Keratinocyte (primary cell): ENCODE results near the gene PTBP3. TPM values are rescaled to one million over a fixed set of nuclear protein-coding genes. Genes with fewer than 3 reads are reported as not detected.

Source experiments
- DNase-seq: peaks from one replicate; pipeline ENCODE4 v3.0.0-alpha.2; 2011; ENCODE audit warnings: low read depth, missing footprints, low spot score
- FAIRE-seq: peaks from 2 replicates; lab custom pipeline; 2011; peaks lifted over from hg19 to GRCh38; lab: Jason Lieb, UNC
- H2AFZ ChIP-seq: 2 replicates; pipeline ENCODE4 v1.6.0; 2012; ENCODE audit warnings: low read length, control low read depth, inconsistent platforms; ENCODE audit not compliant: control insufficient read depth
- H3K27ac ChIP-seq: 2 replicates; pipeline ENCODE4 v1.5.1; 2011; ENCODE audit warnings: low read length; ENCODE audit not compliant: control insufficient read depth, insufficient read depth
- H3K27me3 ChIP-seq: 3 replicates; pipeline ENCODE4 v1.6.0; 2011; ENCODE audit warnings: low read length; ENCODE audit not compliant: control insufficient read depth, insufficient read depth; ENCODE audit errors: extremely low read depth
- H3K36me3 ChIP-seq, 2 experiments: 2 replicates in 1 of 2; 3 replicates in 1 of 2; pipeline ENCODE4 v1.5.1; 2011; ENCODE audit warnings: low read length in 2 of 2, mild to moderate bottlenecking in 1 of 2; ENCODE audit not compliant: control insufficient read depth in 2 of 2, insufficient read depth in 2 of 2; ENCODE audit errors: extremely low read depth in 1 of 2
- H3K4me1 ChIP-seq: 3 replicates; pipeline ENCODE4 v1.5.1; 2011; ENCODE audit warnings: low read length; ENCODE audit not compliant: control insufficient read depth, insufficient read depth; ENCODE audit errors: extremely low read depth
- H3K4me2 ChIP-seq: 3 replicates; pipeline ENCODE4 v1.6.0; 2011; ENCODE audit warnings: low read depth, low read length; ENCODE audit not compliant: control insufficient read depth, insufficient read depth; ENCODE audit errors: extremely low read depth
- H3K4me3 ChIP-seq, 3 experiments: fragments of 200-600 bp in 1 of 3; sonication (generic) in 1 of 3; 2 replicates in 2 of 3; 3 replicates in 1 of 3; pipeline ENCODE4 v1.5.1; 2011 to 2016; ENCODE audit warnings: low read length in 3 of 3, mild to moderate bottlenecking in 3 of 3, control low read depth in 2 of 3, inconsistent platforms in 1 of 3, low read depth in 1 of 3, mixed read lengths in 1 of 3, mixed run types in 1 of 3, moderate library complexity in 1 of 3; ENCODE audit not compliant: control insufficient read depth in 2 of 3, insufficient read depth in 2 of 3; ENCODE audit errors: extremely low read depth in 1 of 3
- H3K79me2 ChIP-seq: 2 replicates; pipeline ENCODE4 v1.6.0; 2012; ENCODE audit warnings: low read length; ENCODE audit not compliant: control insufficient read depth, insufficient read depth
- H3K9ac ChIP-seq: 3 replicates; pipeline ENCODE4 v1.6.0; 2011; ENCODE audit warnings: low read length; ENCODE audit not compliant: control insufficient read depth, insufficient read depth; ENCODE audit errors: extremely low read depth
- H3K9me1 ChIP-seq: 3 replicates; pipeline ENCODE4 v1.6.0; 2011; ENCODE audit warnings: low read length; ENCODE audit not compliant: control insufficient read depth, insufficient read depth; ENCODE audit errors: extremely low read depth
- H3K9me3 ChIP-seq: 2 replicates; pipeline ENCODE4 v1.5.1; 2012; ENCODE audit warnings: low read depth, low read length; ENCODE audit not compliant: control insufficient read depth
- H4K20me1 ChIP-seq: 3 replicates; pipeline ENCODE4 v1.6.0; 2011; ENCODE audit warnings: low read length; ENCODE audit not compliant: control insufficient read depth, insufficient read depth; ENCODE audit errors: extremely low read depth
- EZH2 ChIP-seq: IDR thresholded peaks from one replicate; pipeline ENCODE4 v1.6.1; 2012; ENCODE audit warnings: inconsistent platforms, mild to moderate bottlenecking, low read length, moderate library complexity
- dilution Hi-C: fragments of 300-500 bp; cut with MboI; formaldehyde crosslinking; loops from one replicate; pipeline ENCODE4 v1.7.0; 2020; ENCODE audit warnings: low sequenced_read_pairs; ENCODE audit not compliant: extremely low pct_ligation_motif_present
- polyA plus RNA-seq, 5 experiments: library from polyadenylated mRNA; depleted of rRNA in 3 of 5; stranded (reverse) in 3 of 5; stranded (forward) in 1 of 5; unstranded in 1 of 5; fragments of >200 nt; gene quantifications; 1 replicate in 1 of 5; 2 replicates in 3 of 5; 3 replicates in 1 of 5; pipeline versions ENCODE4 v1.2.1 to v1.2.3, GENCODE V29; 2011 to 2012; ENCODE audit warnings: missing spikeins in 2 of 5, low read depth in 1 of 5, low replicate concordance in 1 of 5
- TF ChIP-seq, protein P1 (sequence below), 3 experiments: IDR thresholded peaks in 1 of 3; conservative IDR thresholded peaks in 1 of 3; optimal IDR thresholded peaks in 1 of 3; 2 replicates in 2 of 3; 3 replicates in 1 of 3; pipeline versions ENCODE3 to v1.5.1; 2011; ENCODE audit warnings: low read length in 3 of 3, mild to moderate bottlenecking in 3 of 3, moderate library complexity in 2 of 3, control low read depth in 1 of 3, inconsistent platforms in 1 of 3; ENCODE audit not compliant: insufficient read depth in 2 of 3; ENCODE audit errors: extremely low read depth in 1 of 3

The PTBP3 gene
- polyA plus RNA-seq, 1 donor (not counting 4 experiments of a cell fraction or from before 2014, with no cell fraction given): 51.0 TPM

- Histone ChIP-seq H4K20me1 (no peaks in the 10 kb centered on the region), H3K27ac (no peak overlapping the region), H3K79me2 (no peaks in the 10 kb centered on the region), H3K9ac (no peak overlapping the region), H3K9me1 (no peaks in the 10 kb centered on the region), H3K4me3 (no peak overlapping the region), H3K4me2 (no peak overlapping the region), H2AFZ (peak overlapping the region; percentile 2), H3K9me3 (no peaks in the 10 kb centered on the region), H3K4me1 (peaks cover 12% of the 10 kb centered on the region), H3K27me3 (no peaks in the 10 kb centered on the region), H3K36me3 (no peaks in the 10 kb centered on the region)
- FAIRE-seq (no peak), DNase-seq (no peak)
- TF ChIP-seq, protein P1, sequence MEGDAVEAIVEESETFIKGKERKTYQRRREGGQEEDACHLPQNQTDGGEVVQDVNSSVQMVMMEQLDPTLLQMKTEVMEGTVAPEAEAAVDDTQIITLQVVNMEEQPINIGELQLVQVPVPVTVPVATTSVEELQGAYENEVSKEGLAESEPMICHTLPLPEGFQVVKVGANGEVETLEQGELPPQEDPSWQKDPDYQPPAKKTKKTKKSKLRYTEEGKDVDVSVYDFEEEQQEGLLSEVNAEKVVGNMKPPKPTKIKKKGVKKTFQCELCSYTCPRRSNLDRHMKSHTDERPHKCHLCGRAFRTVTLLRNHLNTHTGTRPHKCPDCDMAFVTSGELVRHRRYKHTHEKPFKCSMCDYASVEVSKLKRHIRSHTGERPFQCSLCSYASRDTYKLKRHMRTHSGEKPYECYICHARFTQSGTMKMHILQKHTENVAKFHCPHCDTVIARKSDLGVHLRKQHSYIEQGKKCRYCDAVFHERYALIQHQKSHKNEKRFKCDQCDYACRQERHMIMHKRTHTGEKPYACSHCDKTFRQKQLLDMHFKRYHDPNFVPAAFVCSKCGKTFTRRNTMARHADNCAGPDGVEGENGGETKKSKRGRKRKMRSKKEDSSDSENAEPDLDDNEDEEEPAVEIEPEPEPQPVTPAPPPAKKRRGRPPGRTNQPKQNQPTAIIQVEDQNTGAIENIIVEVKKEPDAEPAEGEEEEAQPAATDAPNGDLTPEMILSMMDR (optimal IDR thresholded peaks at IDR 0.05 in 1 of 3, IDR thresholded peaks at IDR 0.05 in 1 of 3, conservative IDR thresholded peaks at IDR 0.05 in 1 of 3; ENCODE audit: extremely low read depth in 1 of 3, insufficient read depth in 2 of 3, low read length in 3 of 3): no peak
- no peak for TF ChIP-seq EZH2
- dilution Hi-C loops: no loop called here
Measured at GRCh38 chr9:112188884-112189283, 144.5 kb downstream of the PTBP3 start.

- no peak overlapping the region for H3K27ac ChIP-seq
- dilution Hi-C loops: no loop called here
- no peak overlapping the region for H3K4me3 ChIP-seq
- no peak overlapping the region for H3K4me2 ChIP-seq
- no peaks in the 10 kb centered on the region for H3K9me3 ChIP-seq
- DNase-seq (no peak), FAIRE-seq (peak; percentile 44)
- H3K4me1 ChIP-seq: peaks cover 12% of the 10 kb centered on the region
- no peaks in the 10 kb centered on the region for H3K36me3 ChIP-seq
- no peaks in the 10 kb centered on the region for H3K79me2 ChIP-seq
- no peak overlapping the region for H3K9ac ChIP-seq
- TF ChIP-seq, protein P1 (optimal IDR thresholded peaks at IDR 0.05 in 1 of 3, IDR thresholded peaks at IDR 0.05 in 1 of 3, conservative IDR thresholded peaks at IDR 0.05 in 1 of 3; ENCODE audit: extremely low read depth in 1 of 3, insufficient read depth in 2 of 3, low read length in 3 of 3): no peak
- no peak for TF ChIP-seq EZH2
- no peaks in the 10 kb centered on the region for H4K20me1 ChIP-seq
- no peaks in the 10 kb centered on the region for H3K9me1 ChIP-seq
- H3K27me3 ChIP-seq: no peaks in the 10 kb centered on the region
- H2AFZ ChIP-seq: no peak overlapping the region
Measured at GRCh38 chr9:112187404-112187803, 146.0 kb downstream of the PTBP3 start.
